H1 (cell line): ENCODE data around the gene ZFAND4.

Experiments used
- CTCF ChIP-seq, 3 experiments: IDR thresholded peaks; 1 replicate in 2 of 3; 2 replicates in 1 of 3; pipeline versions ENCODE4 v1.5.1 to v1.6.1; 2011; ENCODE audit warnings: low read length in 3 of 3, mild to moderate bottlenecking in 3 of 3, inconsistent platforms in 2 of 3, low read depth in 1 of 3, moderate library complexity in 1 of 3; ENCODE audit not compliant: insufficient read depth in 1 of 3; ENCODE audit errors: control extremely low read depth in 1 of 3
- JUN ChIP-seq: IDR thresholded peaks from 2 replicates; pipeline ENCODE4 v1.6.1; 2011; ENCODE audit warnings: low read depth, mild to moderate bottlenecking, improper control_type of control experiment, low read length
- KDM4A ChIP-seq: IDR thresholded peaks from one replicate; pipeline ENCODE4 v1.7.1; 2012; ENCODE audit warnings: low read depth, mild to moderate bottlenecking, moderate library complexity, low read length, inconsistent platforms; ENCODE audit not compliant: severe bottlenecking
- RAD21 ChIP-seq, 2 experiments: IDR thresholded peaks in 1 of 2; conservative IDR thresholded peaks in 1 of 2; 2 replicates each; pipeline ENCODE4 v1.6.1; 2011; ENCODE audit warnings: low read depth in 2 of 2, low read length in 2 of 2, improper control_type of control experiment in 1 of 2, inconsistent platforms in 1 of 2, mild to moderate bottlenecking in 1 of 2, moderate library complexity in 1 of 2
- RFX5 ChIP-seq: IDR thresholded peaks from 2 replicates; pipeline ENCODE4 v1.6.1; 2011; ENCODE audit warnings: low read depth, low read length, improper control_type of control experiment, borderline replicate concordance
- RNF2 ChIP-seq: fragments of 200-900, 300-1000 bp; sonication (generic); IDR thresholded peaks from 2 replicates; pipeline ENCODE4 v1.7.1; 2016; ENCODE audit warnings: borderline replicate concordance, low read depth, mild to moderate bottlenecking, antibody characterized with exemption, low read length; ENCODE audit not compliant: poor library complexity, severe bottlenecking; ENCODE audit errors: missing control alignments
- RXRA ChIP-seq: IDR thresholded peaks from 2 replicates; pipeline ENCODE4 v1.6.1; 2011; ENCODE audit warnings: low read depth, mild to moderate bottlenecking, low read length, moderate library complexity; ENCODE audit not compliant: insufficient read depth
- SP1 ChIP-seq: IDR thresholded peaks from 2 replicates; pipeline ENCODE4 v1.6.1; 2011; ENCODE audit warnings: low read depth, low read length
- TAF1 ChIP-seq: IDR thresholded peaks from 2 replicates; pipeline ENCODE4 v1.6.1; 2011; ENCODE audit warnings: mild to moderate bottlenecking, low read depth, low read length
- ZNF274 ChIP-seq: IDR thresholded peaks from 2 replicates; pipeline ENCODE4 v1.7.0; 2012; ENCODE audit warnings: low read length, borderline replicate concordance; ENCODE audit errors: extremely low read depth

GRCh38 chr10:45675388-45675787 lies 2.8 kb upstream of the ZFAND4 start:
- TF ChIP-seq SP1, result no peak
- TF ChIP-seq ZNF274, result no peak
- TF ChIP-seq JUN, result no peak
- TF ChIP-seq TAF1, result no peak
- no peak for TF ChIP-seq KDM4A
- no peak for TF ChIP-seq RXRA
- no peak for TF ChIP-seq RNF2
- no peak for TF ChIP-seq RFX5
- TF ChIP-seq CTCF (IDR thresholded peaks at IDR 0.05; ENCODE audit: control extremely low read depth in 1 of 3, insufficient read depth in 1 of 3, low read depth in 1 of 3, low read length in 3 of 3), result no peak
- no peak for TF ChIP-seq RAD21 (IDR thresholded peaks at IDR 0.05 in 1 of 2, conservative IDR thresholded peaks at IDR 0.05 in 1 of 2; ENCODE audit: low read depth in 2 of 2, low read length in 2 of 2)
